C4-2B (cell line): ENCODE data around the gene BNC2.

ENCODE experiments used
- H3K27ac ChIP-seq: fragments of 450-650 bp; 2 replicates; pipeline ENCODE4 v1.5.1; 2017
- CTCF ChIP-seq: fragments of 450-650 bp; conservative IDR thresholded peaks from 2 replicates; pipeline ENCODE4 v1.5.1; 2017; ENCODE audit warnings: mild to moderate bottlenecking
- ZFX ChIP-seq: fragments of 450-650 bp; IDR thresholded peaks from 2 replicates; pipeline ENCODE4 v1.6.1; 2017

BNC2 gene

GRCh38 chr9:16363916-16364315 is 506.6 kb downstream of the BNC2 start:
- TF ChIP-seq ZFX: no peak
- TF ChIP-seq CTCF: no peak
- no peak overlapping the region for H3K27ac ChIP-seq

DNA sequence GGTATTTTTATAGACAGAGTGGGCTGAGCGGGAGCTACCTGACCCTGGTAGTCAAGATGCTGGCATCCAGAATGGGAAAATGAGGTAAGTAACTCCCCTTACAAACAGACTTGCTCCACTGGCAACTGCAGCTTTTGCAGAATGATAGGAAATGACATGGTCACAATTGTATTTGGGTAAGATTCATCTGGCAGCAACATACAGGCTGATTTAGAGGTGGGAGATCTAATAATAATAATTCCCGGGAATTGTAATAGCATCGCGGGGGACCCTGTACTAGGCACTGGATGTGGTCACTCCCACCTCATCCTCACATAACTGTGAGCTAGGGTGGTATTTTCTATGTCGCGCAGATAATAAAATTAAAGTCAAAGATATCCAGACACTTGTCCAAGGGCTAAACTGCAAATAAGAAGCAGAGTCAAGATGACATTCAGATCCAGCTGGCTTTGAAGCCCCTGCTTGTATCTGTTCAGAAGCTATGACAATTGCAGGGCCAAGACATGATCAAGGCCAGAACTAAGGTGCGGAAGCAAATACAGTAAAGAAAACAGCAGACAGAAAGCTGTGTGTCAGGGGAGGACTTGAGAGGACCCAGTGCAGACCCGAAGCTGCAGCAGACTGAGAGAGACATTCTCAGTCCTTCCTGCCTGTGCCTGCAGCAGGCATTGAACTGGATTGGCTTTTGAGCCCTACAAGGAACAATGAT is 507.2 kb downstream of the BNC2 start:
- H3K27ac ChIP-seq: no peak overlapping the region
- TF ChIP-seq ZFX (no peak), CTCF (no peak)

GRCh38 chr9:16361939-16362338 is 508.5 kb downstream of the BNC2 start:
- TF ChIP-seq ZFX: no peak
- no peak for TF ChIP-seq CTCF
- no peak overlapping the region for H3K27ac ChIP-seq

GRCh38 chr9:16361118-16361517 is 509.4 kb downstream of the BNC2 start:
- H3K27ac ChIP-seq: no peak overlapping the region
- TF ChIP-seq CTCF: no peak
- TF ChIP-seq ZFX: no peak

- no peak for TF ChIP-seq CTCF
- TF ChIP-seq ZFX: no peak
- no peak overlapping the region for H3K27ac ChIP-seq
Measured at GRCh38 chr9:16360247-16360646, 510.2 kb downstream of the BNC2 start.
